Activated CD8-positive, alpha-beta memory T cell treated with anti-CD3 and anti-CD28 coated beads for 4 hours (primary cell): Measurements from ENCODE around the gene PLCB1.

Experiments
- DNase-seq, 2 donors: peaks; one replicate each; pipeline ENCODE4 v3.0.0-alpha.2; 2020; ENCODE audit warnings: low read depth in 2 of 2

The PLCB1 gene

GRCh38 chr20:8720089-8720488 lies 588.0 kb downstream of the PLCB1 start:
- no peak for DNase-seq

- DNase-seq, result no peak
Observed at GRCh38 chr20:8721098-8721497, 589.0 kb downstream of the PLCB1 start.

- no peak for DNase-seq
Observed at GRCh38 chr20:8722277-8722928, 590.3 kb downstream of the PLCB1 start.

- no peak for DNase-seq
Observed at GRCh38 chr20:8723296-8723695, 591.2 kb downstream of the PLCB1 start.

GRCh38 chr20:8724884-8725283 lies 592.8 kb downstream of the PLCB1 start:
- DNase-seq, result no peak

- DNase-seq, result no peak
Observed at GRCh38 chr20:8726460-8726859, 594.4 kb downstream of the PLCB1 start.

- DNase-seq, result no peak
Observed at GRCh38 chr20:8735014-8735413, 602.9 kb downstream of the PLCB1 start.

- no peak for DNase-seq
Observed at GRCh38 chr20:8735674-8736073, 603.6 kb downstream of the PLCB1 start.

GRCh38 chr20:8740265-8740664 lies 608.2 kb downstream of the PLCB1 start:
- no peak for DNase-seq

GRCh38 chr20:8744228-8744844 lies 612.3 kb downstream of the PLCB1 start:
- DNase-seq, result no peak

GRCh38 chr20:8749101-8749500 lies 617.0 kb downstream of the PLCB1 start:
- no peak for DNase-seq

- no peak for DNase-seq
Observed at GRCh38 chr20:8749986-8750385, 617.9 kb downstream of the PLCB1 start.

GRCh38 chr20:8755340-8756118 lies 623.5 kb downstream of the PLCB1 start:
- no peak for DNase-seq

- no peak for DNase-seq
Observed at GRCh38 chr20:8756410-8756809, 624.3 kb downstream of the PLCB1 start.

GRCh38 chr20:8757146-8757545 lies 625.1 kb downstream of the PLCB1 start:
- no peak for DNase-seq

GRCh38 chr20:8764344-8764962 lies 632.4 kb downstream of the PLCB1 start:
- no peak for DNase-seq

GRCh38 chr20:8766868-8767390 lies 634.9 kb downstream of the PLCB1 start:
- no peak for DNase-seq

- DNase-seq, result no peak
Observed at GRCh38 chr20:8774412-8774811, 642.3 kb downstream of the PLCB1 start.

- DNase-seq, result no peak
Observed at GRCh38 chr20:8777911-8778310, 645.8 kb downstream of the PLCB1 start.

- no peak for DNase-seq
Observed at GRCh38 chr20:8778387-8778786, 646.3 kb downstream of the PLCB1 start.

- DNase-seq, result no peak
Observed at GRCh38 chr20:8780915-8781314, 648.8 kb downstream of the PLCB1 start.

GRCh38 chr20:8782804-8783203 lies 650.7 kb downstream of the PLCB1 start:
- DNase-seq, result no peak
